ENCODE measurements around the gene TAF1B. TPM values are rescaled to one million over a fixed set of nuclear protein-coding genes. Genes with fewer than 3 reads are reported as not detected.

TAF1B gene
- total RNA-seq, 3 donors from 2014 or later = 17.0 to 21.6 (median 20.3) TPM

DNA sequence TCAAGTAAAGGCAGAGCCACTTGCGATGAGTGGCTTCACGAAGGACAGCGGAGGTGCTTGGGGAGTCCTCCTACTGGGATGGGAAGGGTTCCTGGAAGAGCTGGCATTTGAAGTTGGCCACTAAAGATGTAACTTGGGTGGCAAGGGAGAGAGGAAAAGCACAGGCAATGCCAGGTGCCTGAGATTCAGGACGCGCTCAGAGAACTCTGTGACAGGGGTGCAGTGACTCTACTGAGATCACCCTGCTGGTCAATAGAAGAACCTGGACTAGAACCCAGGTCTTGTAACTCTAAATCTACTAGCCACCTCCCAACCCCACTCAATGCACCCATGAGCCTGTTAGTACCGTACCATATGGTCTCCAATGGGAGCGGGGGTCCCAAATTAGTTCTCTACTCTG, 102.8 kb downstream of the TAF1B start:
- peak overlapping the region in 1 of 2 donors; percentile 15 for H3K27ac ChIP-seq
- H3K4me3 ChIP-seq = no peak overlapping the region
- no peaks in the 10 kb centered on the region for H3K9me3 ChIP-seq
- TF ChIP-seq, protein P1, sequence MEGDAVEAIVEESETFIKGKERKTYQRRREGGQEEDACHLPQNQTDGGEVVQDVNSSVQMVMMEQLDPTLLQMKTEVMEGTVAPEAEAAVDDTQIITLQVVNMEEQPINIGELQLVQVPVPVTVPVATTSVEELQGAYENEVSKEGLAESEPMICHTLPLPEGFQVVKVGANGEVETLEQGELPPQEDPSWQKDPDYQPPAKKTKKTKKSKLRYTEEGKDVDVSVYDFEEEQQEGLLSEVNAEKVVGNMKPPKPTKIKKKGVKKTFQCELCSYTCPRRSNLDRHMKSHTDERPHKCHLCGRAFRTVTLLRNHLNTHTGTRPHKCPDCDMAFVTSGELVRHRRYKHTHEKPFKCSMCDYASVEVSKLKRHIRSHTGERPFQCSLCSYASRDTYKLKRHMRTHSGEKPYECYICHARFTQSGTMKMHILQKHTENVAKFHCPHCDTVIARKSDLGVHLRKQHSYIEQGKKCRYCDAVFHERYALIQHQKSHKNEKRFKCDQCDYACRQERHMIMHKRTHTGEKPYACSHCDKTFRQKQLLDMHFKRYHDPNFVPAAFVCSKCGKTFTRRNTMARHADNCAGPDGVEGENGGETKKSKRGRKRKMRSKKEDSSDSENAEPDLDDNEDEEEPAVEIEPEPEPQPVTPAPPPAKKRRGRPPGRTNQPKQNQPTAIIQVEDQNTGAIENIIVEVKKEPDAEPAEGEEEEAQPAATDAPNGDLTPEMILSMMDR (IDR thresholded peaks at IDR 0.05) = no peak
- TF ChIP-seq POLR2AphosphoS5 (IDR thresholded peaks at IDR 0.05) = no peak
- TF ChIP-seq POLR2A (IDR thresholded peaks at IDR 0.05) = no peak
- intact Hi-C loops (cut with DNase I; ENCODE audit: low total_unique reads) = no loop called here
- no peaks in the 10 kb centered on the region for H3K36me3 ChIP-seq
- no peaks in the 10 kb centered on the region for H3K27me3 ChIP-seq
- peaks cover 0 to 4% of the 10 kb centered on the region in 2 donors for H3K4me1 ChIP-seq
- DNase-seq (ENCODE audit: low spot score in 2 of 2) = no peak

DNA sequence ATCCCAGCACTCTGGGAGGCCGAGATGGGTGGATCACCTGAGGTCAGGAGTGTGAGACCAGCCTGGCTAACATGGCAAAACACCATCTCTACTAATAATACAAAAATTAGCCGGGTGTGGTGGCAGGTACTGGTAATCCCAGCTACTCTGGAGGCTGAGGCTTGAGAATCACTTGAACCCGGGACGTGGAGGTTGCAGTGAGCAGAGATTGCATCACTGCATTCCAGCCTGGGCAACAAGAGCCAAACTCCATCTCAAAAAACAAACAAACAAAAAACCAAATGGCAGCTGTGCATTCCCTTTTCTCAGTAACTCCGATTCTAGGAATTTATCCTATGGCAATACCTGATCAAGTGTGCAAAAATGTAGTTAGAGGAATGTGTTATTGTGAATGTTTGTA, 103.5 kb downstream of the TAF1B start:
- no peak overlapping the region for H3K4me3 ChIP-seq
- H3K9me3 ChIP-seq = no peaks in the 10 kb centered on the region
- no peak overlapping the region for H3K27ac ChIP-seq
- H3K4me1 ChIP-seq = peaks cover 0 to 4% of the 10 kb centered on the region in 2 donors
- TF ChIP-seq POLR2A (IDR thresholded peaks at IDR 0.05) (no peak), POLR2AphosphoS5 (IDR thresholded peaks at IDR 0.05) (no peak)
- TF ChIP-seq, protein P1 (IDR thresholded peaks at IDR 0.05) = no peak
- H3K27me3 ChIP-seq = no peaks in the 10 kb centered on the region
- DNase-seq (ENCODE audit: low spot score in 2 of 2) = no peak
- no peaks in the 10 kb centered on the region for H3K36me3 ChIP-seq
- intact Hi-C loops (cut with DNase I; ENCODE audit: low total_unique reads) = no loop called here

DNA sequence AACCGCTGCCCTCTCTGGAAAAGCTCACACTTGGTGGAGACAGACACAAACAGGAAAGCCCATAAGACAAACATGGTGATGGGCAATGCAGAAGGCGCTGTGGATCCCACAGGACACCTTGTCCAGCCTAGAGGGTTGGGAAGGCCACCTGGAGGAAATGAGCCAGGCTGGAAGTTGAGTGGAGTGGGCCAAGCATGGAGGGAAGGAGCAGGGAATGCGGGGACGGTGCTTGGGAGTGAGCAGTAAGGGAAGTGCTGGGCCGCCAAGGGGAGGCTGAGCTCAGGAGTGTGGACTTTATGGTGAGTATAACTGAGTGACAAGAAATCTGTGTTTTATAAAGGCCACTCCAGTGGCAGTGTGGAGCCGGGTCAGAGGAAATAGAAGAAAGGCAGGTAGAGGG, 105.4 kb downstream of the TAF1B start:
- intact Hi-C loops (cut with DNase I; ENCODE audit: low total_unique reads) = no loop called here
- Histone ChIP-seq H3K27ac (no peak overlapping the region), H3K36me3 (no peaks in the 10 kb centered on the region), H3K4me3 (no peak overlapping the region), H3K9me3 (no peaks in the 10 kb centered on the region), H3K4me1 (peaks cover 3 to 4% of the 10 kb centered on the region in 2 donors), H3K27me3 (no peaks in the 10 kb centered on the region)
- TF ChIP-seq POLR2AphosphoS5 (IDR thresholded peaks at IDR 0.05) = no peak
- TF ChIP-seq, protein P1 (IDR thresholded peaks at IDR 0.05) = no peak
- TF ChIP-seq POLR2A (IDR thresholded peaks at IDR 0.05) = no peak
- DNase-seq (ENCODE audit: low spot score in 2 of 2) = no peak

DNA sequence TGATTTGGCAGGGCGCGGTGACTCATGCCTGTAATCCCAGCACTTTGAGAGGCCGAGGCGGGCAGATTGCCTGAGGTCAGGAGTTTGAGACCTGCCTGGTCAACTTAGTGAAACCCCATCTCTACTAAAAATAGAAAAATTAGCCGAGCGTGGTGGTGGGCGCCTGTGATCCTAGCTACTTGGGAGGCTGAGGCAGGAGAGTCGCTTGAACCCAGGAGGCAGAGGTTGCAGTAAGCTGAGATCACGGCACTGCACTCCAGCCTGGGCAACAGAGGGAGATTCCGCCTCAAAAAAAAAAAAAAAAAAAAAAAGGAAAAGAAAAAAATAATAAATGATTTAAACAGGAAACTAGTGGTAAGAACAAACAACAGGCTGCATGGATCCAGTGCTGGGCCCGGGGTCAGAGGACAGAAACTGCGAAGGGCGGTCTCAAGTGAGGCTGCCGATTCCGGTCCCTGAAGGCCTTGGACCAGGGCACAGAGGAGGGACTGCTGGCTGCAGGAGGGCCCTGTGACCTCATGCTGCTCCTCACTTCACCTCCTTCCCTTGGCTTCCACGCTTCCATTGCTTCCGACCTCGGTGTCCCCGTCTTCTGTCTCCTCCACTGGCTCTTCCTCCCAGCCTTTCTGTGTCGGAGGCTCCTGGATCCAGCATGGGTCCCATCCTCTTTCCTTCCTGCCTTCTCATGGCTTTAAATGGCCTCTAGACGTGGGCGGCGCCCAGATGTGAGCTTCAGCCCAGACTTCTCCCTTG, 106.1 kb downstream of the TAF1B start:
- no peaks in the 10 kb centered on the region for H3K9me3 ChIP-seq

More for the DNA sequence above, 106.1 kb downstream of the TAF1B start:
- H3K27ac ChIP-seq = no peak overlapping the region
- H3K4me3 ChIP-seq = no peak overlapping the region
- peaks cover 0 to 3% of the 10 kb centered on the region in 2 donors for H3K4me1 ChIP-seq
- no peak for DNase-seq (ENCODE audit: low spot score in 2 of 2)
- no peaks in the 10 kb centered on the region for H3K27me3 ChIP-seq
- no peaks in the 10 kb centered on the region for H3K36me3 ChIP-seq
- TF ChIP-seq POLR2A (IDR thresholded peaks at IDR 0.05) = no peak
- no peak for TF ChIP-seq POLR2AphosphoS5 (IDR thresholded peaks at IDR 0.05)
- TF ChIP-seq, protein P1 (IDR thresholded peaks at IDR 0.05) = no peak
- intact Hi-C loops (cut with DNase I; ENCODE audit: low total_unique reads) = no loop called here

Measured in breast epithelium (tissue), 4 donors.